HepG2 (cell line): ENCODE data around the gene ZFAND2A. TPM values are rescaled to one million over a fixed set of nuclear protein-coding genes. Genes with fewer than 3 reads are reported as not detected.

ENCODE experiments used
- ATAC-seq: fragments of 200-7000 bp; cut with Tn5 transposase; 3 replicates; pipeline ENCODE4 v1.9.1; 2020; ENCODE audit warnings: mild to moderate bottlenecking, moderate library complexity
- BruUV-seq: library from RNA; stranded (reverse); fragments of 400-500 nt; replicated peaks from 2 replicates; lab custom pipeline; 2021; lab: Mats Ljungman, UMichigan
- CTCF ChIA-PET: fragments of 300-600 bp; formaldehyde crosslinking; extraction: SDS; loops from one replicate; lab custom pipeline; 2021; ENCODE audit warnings: low total read pairs, inconsistent platforms, low intra/inter-chr PET ratio; lab: Yijun Ruan, JAX
- POLR2A ChIA-PET: fragments of 350-600 bp; sonication (Branson Sonifier 250); formaldehyde crosslinking; loops from one replicate; lab custom pipeline; 2020; ENCODE audit warnings: antibody characterized with exemption, inconsistent platforms; lab: Yijun Ruan, JAX
- DNase-seq: peaks from one replicate; pipeline ENCODE4 v3.0.0-alpha.2; 2015; ENCODE audit warnings: low spot score
- FAIRE-seq: peaks from 3 replicates; lab custom pipeline; 2011; peaks lifted over from hg19 to GRCh38; lab: Jason Lieb, UNC
- H2AFZ ChIP-seq: one replicate; pipeline ENCODE4 v1.6.1; 2011; ENCODE audit warnings: low read length, inconsistent platforms
- H3K27ac ChIP-seq: fragments of 300-600 bp; 3 replicates; pipeline ENCODE4 v1.8.0; 2011; ENCODE audit warnings: mixed run types, mild to moderate bottlenecking, mixed read lengths, low read length, inconsistent platforms; ENCODE audit not compliant: insufficient read depth; ENCODE audit errors: extremely low read length
- H3K27me3 ChIP-seq, 2 experiments: fragments of 200-600 bp in 1 of 2; 2 replicates in 1 of 2; 3 replicates in 1 of 2; pipeline versions ENCODE4 v1.6.0 to v1.8.0; 2011; ENCODE audit warnings: low read length in 2 of 2, mild to moderate bottlenecking in 2 of 2, moderate library complexity in 2 of 2, inconsistent platforms in 1 of 2; ENCODE audit not compliant: insufficient read depth in 2 of 2, control insufficient read depth in 1 of 2
- H3K36me3 ChIP-seq, 2 experiments: fragments of 200-600 bp in 1 of 2; replicated peaks in 1 of 2; 2 replicates in 1 of 2; 3 replicates in 1 of 2; pipeline versions ENCODE4 v1.5.1 to v1.8.0; 2011; ENCODE audit warnings: low read length in 2 of 2, inconsistent platforms in 1 of 2; ENCODE audit not compliant: insufficient read depth in 2 of 2, control insufficient read depth in 1 of 2
- H3K4me1 ChIP-seq: 2 replicates; pipeline ENCODE4 v1.5.1; 2012; ENCODE audit warnings: low read length, inconsistent platforms; ENCODE audit not compliant: insufficient read depth
- H3K4me2 ChIP-seq: 2 replicates; pipeline ENCODE4 v1.6.0; 2011; ENCODE audit warnings: low read depth, low read length, inconsistent platforms
- H3K4me3 ChIP-seq, 3 experiments: fragments of 200-600 bp in 1 of 3; sonication (generic), shearing (Covaris generic) in 1 of 3; replicated peaks in 1 of 3; 2 replicates each; pipeline ENCODE4 v1.5.1; 2011 to 2016; ENCODE audit warnings: low read length in 3 of 3, inconsistent platforms in 2 of 3, low read depth in 2 of 3, mild to moderate bottlenecking in 2 of 3, control low read depth in 1 of 3, mixed read lengths in 1 of 3; ENCODE audit not compliant: insufficient read depth in 1 of 3
- H3K79me2 ChIP-seq: one replicate; pipeline ENCODE4 v1.6.1; 2011; ENCODE audit warnings: low read length, inconsistent platforms; ENCODE audit not compliant: insufficient read depth
- H3K9ac ChIP-seq: 2 replicates; pipeline ENCODE4 v1.6.0; 2011; ENCODE audit warnings: mild to moderate bottlenecking, low read depth, low read length, inconsistent platforms; ENCODE audit not compliant: insufficient read depth
- H3K9me3 ChIP-seq: 2 replicates; pipeline ENCODE4 v1.5.1; 2012; ENCODE audit warnings: mild to moderate bottlenecking, low read length
- H4K20me1 ChIP-seq: 2 replicates; pipeline ENCODE4 v1.6.0; 2011; ENCODE audit warnings: inconsistent platforms, mild to moderate bottlenecking, low read length, moderate library complexity; ENCODE audit not compliant: insufficient read depth
- HNRNPL ChIP-seq: fragments of 200-400 bp; formaldehyde crosslinking; IDR thresholded peaks from 2 replicates; pipeline ENCODE4 v1.6.1; 2017; ENCODE audit warnings: mild to moderate bottlenecking, low read depth, low read length
- RBFOX2 ChIP-seq: fragments of 200-400 bp; formaldehyde crosslinking; IDR thresholded peaks from 2 replicates; pipeline ENCODE4 v1.6.1; 2017; ENCODE audit warnings: low read depth, mild to moderate bottlenecking, low read length
- RELA ChIP-seq: sonication (generic); formaldehyde crosslinking; IDR thresholded peaks from 2 replicates; pipeline ENCODE4 v1.4.0; 2020; ENCODE audit warnings: missing genetic modification reagents
- ZBTB8A ChIP-seq: sonication (generic); formaldehyde crosslinking; IDR thresholded peaks from 2 replicates; pipeline ENCODE4 v1.4.0; 2020; ENCODE audit warnings: mild to moderate bottlenecking, low read depth, missing genetic modification reagents, borderline replicate concordance
- ZFX ChIP-seq: sonication (generic); formaldehyde crosslinking; IDR thresholded peaks from 2 replicates; pipeline ENCODE4 v1.4.0; 2020; ENCODE audit warnings: mild to moderate bottlenecking, low read depth, missing genetic modification reagents, moderate library complexity
- ZNF446 ChIP-seq: sonication (generic); formaldehyde crosslinking; IDR thresholded peaks from 2 replicates; pipeline ENCODE4 v1.5.0; 2020; ENCODE audit warnings: mild to moderate bottlenecking, missing genetic modification reagents
- ZNF569 ChIP-seq: sonication (generic); formaldehyde crosslinking; IDR thresholded peaks from 2 replicates; pipeline ENCODE4 v1.5.0; 2020; ENCODE audit warnings: mild to moderate bottlenecking, missing genetic modification reagents, moderate library complexity, borderline replicate concordance
- ZNF609 ChIP-seq: sonication (generic); formaldehyde crosslinking; IDR thresholded peaks from 2 replicates; pipeline ENCODE4 v1.4.0; 2020; ENCODE audit warnings: mild to moderate bottlenecking, missing genetic modification reagents, borderline replicate concordance
- ZNF776 ChIP-seq: sonication (generic); formaldehyde crosslinking; IDR thresholded peaks from 2 replicates; pipeline ENCODE4 v1.4.0; 2020; ENCODE audit warnings: mild to moderate bottlenecking, missing genetic modification reagents
- ZSCAN25 ChIP-seq: sonication (generic); formaldehyde crosslinking; IDR thresholded peaks from 2 replicates; pipeline ENCODE4 v1.8.0; 2022; ENCODE audit warnings: mild to moderate bottlenecking, missing genetic modification reagents
- WGBS: methylation state at CpG from one replicate; pipeline ENCODE4 v1.1.6; 2017; ENCODE audit warnings: low lambda C conversion rate; 5-methylcytosine and 5-hydroxymethylcytosine counted together
- in situ Hi-C: cut with HindIII; loops from 2 replicates; pipeline ENCODE4 v1.10.0; 2017; ENCODE audit warnings: low pct_unique_long_range_greater_than_20kb; ENCODE audit not compliant: extremely low pct_ligation_motif_present
- intact Hi-C: fragments of 100-400 bp; cut with micrococcal nuclease; formaldehyde crosslinking; loops from one replicate; pipeline ENCODE4 v1.10.0; 2022; ENCODE audit not compliant: unreplicated experiment
- polyA plus RNA-seq, 8 experiments: library from polyadenylated mRNA; depleted of rRNA in 3 of 8; stranded (reverse) in 7 of 8; unstranded in 1 of 8; fragments of >200 nt; fragmentation: Illumina TruSeq in 4 of 8; extraction: Trizol in 4 of 8; gene quantifications; 2 replicates each; pipeline versions ENCODE4 v1.2.1 to v1.2.3, GENCODE V29; 2011 to 2016; ENCODE audit warnings: low read depth in 4 of 8, missing spikeins in 1 of 8, mixed read lengths in 1 of 8; ENCODE audit not compliant: insufficient read depth in 1 of 8
- total RNA-seq, 5 experiments: library from RNA; depleted of rRNA; stranded (reverse); fragments of >200 nt; fragmentation: Illumina TruSeq; extraction: Trizol; gene quantifications; 2 replicates each; pipeline ENCODE4 v1.2.3, GENCODE V29; 2016; ENCODE audit warnings: low read depth in 1 of 5
- TF ChIP-seq, protein P1 (sequence below): sonication (generic); formaldehyde crosslinking; IDR thresholded peaks from 2 replicates; pipeline ENCODE4 v1.5.0; 2020; ENCODE audit warnings: missing genetic modification reagents
- TF ChIP-seq, protein P2 (sequence below): sonication (generic); formaldehyde crosslinking; IDR thresholded peaks from 2 replicates; pipeline ENCODE4 v1.4.0; 2020; ENCODE audit warnings: missing genetic modification reagents

ZFAND2A gene
- total and polyA plus RNA-seq, 2 of the 13 experiments (the other 11 are each of a cell fraction or from before 2014, with no cell fraction given), result 140 to 153 TPM

- TF ChIP-seq, protein P1, sequence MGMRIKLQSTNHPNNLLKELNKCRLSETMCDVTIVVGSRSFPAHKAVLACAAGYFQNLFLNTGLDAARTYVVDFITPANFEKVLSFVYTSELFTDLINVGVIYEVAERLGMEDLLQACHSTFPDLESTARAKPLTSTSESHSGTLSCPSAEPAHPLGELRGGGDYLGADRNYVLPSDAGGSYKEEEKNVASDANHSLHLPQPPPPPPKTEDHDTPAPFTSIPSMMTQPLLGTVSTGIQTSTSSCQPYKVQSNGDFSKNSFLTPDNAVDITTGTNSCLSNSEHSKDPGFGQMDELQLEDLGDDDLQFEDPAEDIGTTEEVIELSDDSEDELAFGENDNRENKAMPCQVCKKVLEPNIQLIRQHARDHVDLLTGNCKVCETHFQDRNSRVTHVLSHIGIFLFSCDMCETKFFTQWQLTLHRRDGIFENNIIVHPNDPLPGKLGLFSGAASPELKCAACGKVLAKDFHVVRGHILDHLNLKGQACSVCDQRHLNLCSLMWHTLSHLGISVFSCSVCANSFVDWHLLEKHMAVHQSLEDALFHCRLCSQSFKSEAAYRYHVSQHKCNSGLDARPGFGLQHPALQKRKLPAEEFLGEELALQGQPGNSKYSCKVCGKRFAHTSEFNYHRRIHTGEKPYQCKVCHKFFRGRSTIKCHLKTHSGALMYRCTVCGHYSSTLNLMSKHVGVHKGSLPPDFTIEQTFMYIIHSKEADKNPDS (CRISPR knock-in tag), result no peak
- TF ChIP-seq RELA (CRISPR knock-in tag) (no peak), ZNF569 (CRISPR knock-in tag) (no peak), RBFOX2 (peak; percentile 34; the same call in 1 of the 2 replicates), ZBTB8A (CRISPR knock-in tag) (no peak), ZSCAN25 (CRISPR knock-in tag) (0 out of 2 replicates have a peak, but pooled peaks have one; percentile 2)
Measured at GRCh38 chr7:1175597-1175966, 15.6 kb upstream of the ZFAND2A start (continued).

DNA sequence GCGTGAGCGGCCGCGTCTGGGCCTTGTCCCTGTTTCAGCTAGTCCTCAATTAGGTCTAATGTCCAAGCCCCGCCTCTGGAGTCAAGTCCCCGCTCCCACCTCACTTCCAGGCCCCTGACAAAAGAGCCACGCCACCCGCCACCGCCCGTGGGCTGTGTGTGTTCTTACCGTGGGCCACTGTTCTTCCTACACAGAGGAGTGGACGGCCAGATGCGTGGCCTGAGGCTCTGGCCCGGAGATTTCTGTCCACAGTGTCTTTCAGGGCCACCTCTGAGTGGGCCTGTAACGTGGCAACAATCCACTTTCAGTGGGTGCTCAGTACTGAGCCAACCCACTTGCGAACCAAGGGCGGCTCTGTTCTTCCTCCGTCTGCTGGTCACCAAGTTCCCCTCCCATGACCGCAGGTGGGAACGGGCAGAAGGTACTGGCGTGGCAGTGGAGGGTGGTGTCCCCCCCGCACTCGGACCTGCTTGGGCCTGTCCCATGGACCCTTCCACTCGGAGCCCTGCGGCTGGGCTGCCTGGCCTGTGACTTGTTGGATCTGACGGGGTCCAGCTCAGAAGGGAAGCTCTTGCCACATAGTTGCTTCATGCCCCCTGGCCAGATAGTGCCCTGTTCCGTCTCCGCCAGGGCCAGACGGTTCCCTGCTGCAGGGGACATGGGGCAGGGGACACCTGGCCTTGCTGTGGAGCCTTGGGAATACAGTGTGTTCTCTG lies 15.0 kb upstream of the ZFAND2A start:
- Histone ChIP-seq H3K9me3 (peaks cover 9% of the 10 kb centered on the region), H3K79me2 (no peaks in the 10 kb centered on the region), H4K20me1 (no peaks in the 10 kb centered on the region), H3K9ac (no peak overlapping the region), H3K36me3 (no peaks in the 10 kb centered on the region), H3K4me3 (no peak overlapping the region), H3K27me3 (peaks cover 0 to 2% of the 10 kb centered on the region in 2 experiments; a peak in 1 of 5 replicates), H2AFZ (no peak overlapping the region), H3K27ac (peak overlapping the region; percentile 57), H3K4me2 (no peak overlapping the region), H3K4me1 (peaks cover 34% of the 10 kb centered on the region)
- ChIA-PET POLR2A (interaction anchor here (1.9 to 8.4 kb wide), 2 partner anchors 18 to 182 kb away, joined by 4 to 116 read pairs; no protein-coding TSS in a partner anchor), CTCF (interaction anchor here (2.4 kb wide), 1 partner anchor 88 kb away, joined by 9 read pairs; no protein-coding TSS in a partner anchor)
- 97% methylated on average over 14 of the region's 29 CpGs for WGBS
- FAIRE-seq, result no peak
- intact Hi-C loops (loop anchor here (5.0 kb wide), 2 partner anchors 38 to 88 kb away; partner anchors contain the start of gene GPER1), in situ Hi-C loops (loop anchor here (5.0 kb wide), 1 partner anchor 178 kb away; no protein-coding TSS in a partner anchor)
- ATAC-seq, result no peak
- no TSS peak for BruUV-seq
- DNase-seq, result no peak
- TF ChIP-seq HNRNPL (0 out of 2 replicates have a peak, but pooled peaks have one; percentile 37), ZNF776 (no peak), ZNF609 (CRISPR knock-in tag) (no peak), ZFX (CRISPR knock-in tag) (peak; percentile 23; the same call in 1 of the 2 replicates), RBFOX2 (peak; percentile 4; the same call in 1 of the 2 replicates), ZNF446 (CRISPR knock-in tag) (no peak)
- TF ChIP-seq, protein P2, sequence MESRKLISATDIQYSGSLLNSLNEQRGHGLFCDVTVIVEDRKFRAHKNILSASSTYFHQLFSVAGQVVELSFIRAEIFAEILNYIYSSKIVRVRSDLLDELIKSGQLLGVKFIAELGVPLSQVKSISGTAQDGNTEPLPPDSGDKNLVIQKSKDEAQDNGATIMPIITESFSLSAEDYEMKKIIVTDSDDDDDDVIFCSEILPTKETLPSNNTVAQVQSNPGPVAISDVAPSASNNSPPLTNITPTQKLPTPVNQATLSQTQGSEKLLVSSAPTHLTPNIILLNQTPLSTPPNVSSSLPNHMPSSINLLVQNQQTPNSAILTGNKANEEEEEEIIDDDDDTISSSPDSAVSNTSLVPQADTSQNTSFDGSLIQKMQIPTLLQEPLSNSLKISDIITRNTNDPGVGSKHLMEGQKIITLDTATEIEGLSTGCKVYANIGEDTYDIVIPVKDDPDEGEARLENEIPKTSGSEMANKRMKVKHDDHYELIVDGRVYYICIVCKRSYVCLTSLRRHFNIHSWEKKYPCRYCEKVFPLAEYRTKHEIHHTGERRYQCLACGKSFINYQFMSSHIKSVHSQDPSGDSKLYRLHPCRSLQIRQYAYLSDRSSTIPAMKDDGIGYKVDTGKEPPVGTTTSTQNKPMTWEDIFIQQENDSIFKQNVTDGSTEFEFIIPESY (CRISPR knock-in tag), result 0 out of 2 replicates have a peak, but pooled peaks have one; percentile 35
